ENCODE results near the gene CNTNAP5.

Gene CNTNAP5

DNA sequence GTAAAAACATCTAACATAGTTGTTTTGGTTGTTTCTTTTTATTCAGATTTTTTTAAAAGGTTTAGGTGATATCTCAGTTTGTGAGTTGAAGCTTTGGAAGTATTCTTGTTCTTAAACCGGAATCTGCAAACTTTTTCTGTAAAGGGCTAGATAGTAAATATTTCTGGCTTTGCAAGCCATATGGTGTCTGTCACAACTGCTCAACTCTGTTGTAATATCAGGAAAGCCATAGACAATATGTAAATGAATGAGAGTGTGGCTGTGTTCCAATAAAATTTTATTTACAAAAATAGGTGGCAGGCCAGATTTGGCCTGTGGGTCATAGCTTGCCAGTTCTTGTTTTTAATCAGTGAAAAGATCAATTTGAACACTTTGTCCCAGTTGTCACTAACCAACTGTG lies 134.1 kb downstream of the CNTNAP5 start:
- DNase-seq (ENCODE audit: low spot score), result no peak

DNA sequence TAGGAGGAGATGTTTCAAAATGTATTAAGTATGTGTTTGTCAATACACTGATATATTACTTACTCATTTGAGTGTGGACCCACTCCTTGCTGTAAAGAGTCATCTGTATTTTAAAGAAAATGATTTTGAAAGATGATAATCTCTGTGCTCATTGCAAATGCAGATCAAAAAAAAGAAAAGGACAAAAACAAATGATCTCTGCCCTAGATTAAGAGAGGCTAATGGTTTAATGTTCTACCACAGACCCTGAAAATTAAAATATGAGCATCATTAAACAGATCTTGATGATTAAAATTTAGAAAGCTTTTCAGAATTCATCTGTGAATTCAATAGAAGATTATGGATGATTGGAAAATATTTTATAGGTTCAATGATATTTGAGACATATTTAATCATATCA lies 136.5 kb downstream of the CNTNAP5 start:
- DNase-seq (ENCODE audit: low spot score), result no peak

DNA sequence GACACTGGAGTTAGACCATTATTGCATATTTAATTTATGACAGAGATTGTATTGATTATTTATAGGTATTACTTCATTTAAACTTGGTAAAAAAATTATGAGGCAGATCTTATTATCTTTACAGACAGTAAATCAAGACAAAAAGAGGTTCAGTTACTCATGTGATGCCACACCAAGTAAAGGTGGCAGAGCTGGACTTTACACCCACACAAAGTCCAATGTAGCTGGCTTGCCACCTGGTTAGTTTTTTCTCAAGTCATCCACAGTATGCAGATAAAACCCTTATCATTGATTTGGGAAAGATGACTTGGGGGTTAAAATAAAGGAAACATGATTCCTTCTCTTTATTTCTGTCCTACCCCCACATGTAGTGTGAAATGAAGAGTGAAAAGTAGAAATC lies 137.2 kb downstream of the CNTNAP5 start:
- DNase-seq (ENCODE audit: low spot score), result no peak

DNA sequence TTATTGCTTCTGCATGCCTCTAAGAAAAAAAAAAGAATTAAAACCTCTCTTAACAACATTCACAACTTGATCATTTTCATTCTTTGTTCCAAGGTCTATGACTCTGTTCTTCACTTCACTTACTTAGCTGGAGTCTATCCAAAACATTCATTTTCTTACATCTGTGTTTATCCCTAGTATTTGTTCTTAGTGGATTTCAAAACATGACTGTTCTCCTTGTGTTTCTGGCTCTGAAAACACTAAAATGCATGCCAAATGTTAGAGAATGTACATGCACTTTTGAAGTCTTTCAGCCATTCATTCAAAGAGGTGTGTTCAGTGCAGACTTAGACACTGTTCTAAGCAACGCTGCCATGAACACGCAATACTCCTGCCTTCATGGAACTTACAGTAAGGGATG lies 138.8 kb downstream of the CNTNAP5 start:
- DNase-seq (ENCODE audit: low spot score), result no peak

DNA sequence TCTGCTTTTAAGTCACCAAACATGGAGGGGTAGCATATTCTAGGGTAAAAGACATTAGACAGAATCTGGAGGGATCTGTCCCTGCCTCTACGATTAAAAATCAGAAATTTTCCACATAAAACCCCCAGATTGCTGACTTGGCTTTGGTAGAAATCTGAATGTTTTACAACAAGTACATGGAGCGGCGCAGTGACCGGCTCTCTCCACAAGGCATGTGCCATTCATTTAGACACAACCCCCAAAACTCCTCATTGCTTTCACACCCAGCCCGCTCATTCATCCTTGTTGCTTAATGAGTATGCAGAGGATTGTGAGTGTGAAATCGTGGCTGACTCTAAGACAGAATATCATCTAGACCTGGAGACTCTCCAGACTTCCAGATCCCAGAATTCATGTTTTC lies 140.6 kb downstream of the CNTNAP5 start:
- DNase-seq (ENCODE audit: low spot score), result no peak

DNA sequence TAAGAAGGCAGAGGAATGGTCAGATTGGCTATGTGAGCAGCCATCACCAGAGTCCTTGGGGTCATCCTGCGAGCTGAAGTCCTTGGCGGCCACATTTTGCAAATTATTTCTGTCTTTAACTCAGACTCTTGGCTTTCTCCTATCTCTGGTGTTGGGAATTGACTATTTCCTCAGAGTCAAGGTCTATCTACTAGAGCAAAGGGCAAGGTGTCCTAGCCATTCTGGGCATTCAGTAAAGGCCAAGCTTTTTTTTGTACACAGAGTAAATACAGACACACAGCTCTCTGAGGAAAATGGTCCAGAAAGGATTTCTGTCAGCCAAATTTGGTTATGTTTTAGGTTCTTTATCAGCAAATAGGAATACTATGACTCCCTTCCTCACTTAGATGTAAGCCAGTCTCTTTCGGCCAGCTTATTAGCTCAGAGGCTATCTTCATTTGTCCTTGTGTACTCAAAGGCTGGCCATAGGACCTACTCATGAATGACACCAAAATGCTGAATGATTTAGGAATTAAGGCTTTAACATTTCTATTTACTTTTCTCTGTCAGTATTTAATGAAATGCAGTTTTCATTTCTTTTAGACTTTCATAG lies 146.5 kb downstream of the CNTNAP5 start:
- DNase-seq (ENCODE audit: low spot score), result no peak

DNA sequence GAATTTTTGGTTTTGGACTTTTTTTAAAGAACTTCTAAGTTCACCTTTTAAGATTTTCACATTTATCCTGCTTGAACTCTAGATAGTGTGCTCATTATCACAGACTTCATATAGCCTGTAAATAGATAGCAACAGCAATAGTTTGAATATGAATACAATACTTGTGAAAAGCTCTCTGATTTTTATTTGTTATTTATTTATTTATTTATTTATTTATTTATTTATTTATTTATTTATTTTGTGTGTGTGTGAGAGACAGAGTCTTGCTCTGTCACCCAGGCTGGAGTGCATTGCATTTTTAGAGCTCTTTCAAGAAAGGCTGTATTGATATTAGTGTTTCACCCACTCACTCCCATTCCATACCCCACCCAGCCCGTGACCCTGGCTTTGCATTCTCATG lies 153.6 kb downstream of the CNTNAP5 start:
- DNase-seq (ENCODE audit: low spot score), result no peak

DNA sequence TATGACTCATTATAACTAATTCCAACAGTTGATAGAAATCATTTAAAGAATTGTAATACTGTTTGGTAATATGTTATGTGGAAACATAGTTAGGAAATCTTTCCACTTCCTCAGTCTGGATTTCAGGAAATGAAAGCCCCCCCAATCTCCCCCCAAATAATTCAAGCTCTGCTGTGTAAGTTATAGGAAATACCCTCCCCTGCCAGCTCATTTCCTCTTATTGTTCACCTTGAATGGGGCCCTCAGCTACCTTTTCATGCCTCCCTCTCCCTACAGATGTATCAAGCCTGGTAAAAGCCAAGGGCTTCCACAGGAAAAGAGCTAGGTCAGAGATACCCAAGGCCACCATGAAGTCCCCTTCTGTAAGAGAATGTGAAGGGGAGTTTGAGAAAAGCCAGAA lies 155.5 kb downstream of the CNTNAP5 start:
- DNase-seq (ENCODE audit: low spot score), result no peak

DNA sequence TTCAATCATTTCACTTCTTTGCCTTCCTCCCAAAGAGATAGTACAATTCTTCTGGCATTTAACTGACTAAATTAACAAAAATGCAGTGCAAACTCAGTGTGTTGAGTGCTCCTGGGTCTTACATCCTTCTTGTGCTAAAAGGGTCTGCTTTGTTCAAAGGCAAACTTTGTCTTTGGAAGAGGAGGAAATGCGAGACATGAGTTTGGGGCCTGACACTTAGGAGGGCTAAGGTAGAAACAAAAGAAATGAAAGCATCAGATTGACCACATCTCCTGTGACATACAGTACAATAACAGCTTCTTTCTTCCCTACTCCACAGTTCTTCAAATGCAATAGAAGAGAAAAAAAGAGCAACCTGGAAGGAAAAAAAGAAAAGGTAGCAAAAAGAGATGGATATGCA lies 161.7 kb downstream of the CNTNAP5 start:
- DNase-seq (ENCODE audit: low spot score), result no peak

DNA sequence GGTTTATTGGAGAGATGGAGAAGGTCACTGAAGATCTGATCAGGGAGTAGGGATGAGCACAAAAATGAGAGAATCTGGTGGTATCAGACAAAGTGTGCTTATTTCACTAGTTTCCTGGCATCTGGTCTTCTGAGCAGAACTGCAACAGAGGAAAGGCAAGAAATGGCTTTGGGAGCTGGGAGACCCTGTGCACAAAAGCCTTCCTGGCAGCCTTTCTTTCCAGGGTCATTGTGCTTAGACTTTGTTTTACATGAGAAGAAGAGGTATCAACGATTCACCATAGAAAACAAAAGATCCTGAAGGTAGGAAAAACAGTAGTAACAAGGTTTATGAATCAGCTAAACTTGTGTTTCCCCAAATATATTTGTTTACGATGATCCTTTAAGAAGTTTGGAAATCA lies 162.9 kb downstream of the CNTNAP5 start:
- DNase-seq (ENCODE audit: low spot score), result no peak

DNA sequence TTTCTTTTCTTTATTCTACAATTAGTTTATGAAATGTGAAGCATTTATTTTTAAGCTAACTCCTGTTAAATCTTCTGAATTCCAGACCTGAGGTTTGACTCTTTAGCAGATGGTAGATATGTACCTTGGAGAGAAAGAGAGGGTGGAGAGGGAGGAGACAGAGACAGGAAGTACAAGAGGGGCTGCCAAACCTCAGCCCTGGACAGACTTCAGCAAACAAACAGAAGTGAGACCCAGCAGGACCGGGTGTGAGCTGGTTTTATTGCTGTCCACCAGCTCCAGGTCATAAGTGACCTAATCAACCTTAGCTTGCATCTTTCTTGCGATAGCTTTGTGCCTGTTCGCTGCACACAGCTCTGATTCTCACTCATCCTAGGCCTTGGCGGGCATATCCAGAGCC lies 168.6 kb downstream of the CNTNAP5 start:
- DNase-seq (ENCODE audit: low spot score), result no peak

DNA sequence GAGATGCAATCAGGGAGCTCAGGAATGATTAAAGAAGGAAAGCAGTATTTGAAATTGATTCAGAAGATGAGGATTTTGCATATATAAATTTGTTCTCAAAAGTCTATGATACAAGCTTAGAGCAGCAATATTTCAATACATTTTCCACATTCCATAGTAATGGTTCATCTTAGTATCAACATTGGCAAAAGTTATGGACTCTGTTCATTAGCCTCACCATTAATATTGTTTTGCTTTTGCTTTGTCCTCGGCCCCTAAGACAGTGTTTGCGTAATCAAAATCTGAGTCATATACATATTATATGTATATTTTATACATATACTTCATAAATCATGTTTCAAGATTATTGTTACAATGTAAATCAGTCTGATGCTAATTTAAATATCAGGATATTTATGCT lies 176.6 kb downstream of the CNTNAP5 start:
- no peak for DNase-seq (ENCODE audit: low spot score)

DNA sequence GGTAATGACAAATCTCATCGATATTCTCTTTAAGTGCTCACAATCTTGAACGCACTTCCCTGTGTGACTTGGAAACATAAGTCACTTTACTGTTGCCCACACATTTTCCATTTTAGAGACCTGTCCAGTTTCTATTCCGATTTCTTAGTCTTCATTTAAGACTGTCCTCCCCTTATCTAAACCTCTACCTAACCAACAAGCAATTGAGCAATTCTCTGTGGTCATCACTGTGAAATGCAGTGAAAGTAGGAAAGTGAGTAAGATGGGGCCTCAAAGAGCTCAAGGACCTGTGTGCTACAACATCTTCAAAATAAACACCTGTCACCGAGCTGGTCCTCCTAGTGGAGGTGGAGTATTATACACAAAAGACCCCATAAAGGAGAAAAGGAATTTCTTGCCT lies 184.4 kb downstream of the CNTNAP5 start:
- DNase-seq (ENCODE audit: low spot score), result no peak

DNA sequence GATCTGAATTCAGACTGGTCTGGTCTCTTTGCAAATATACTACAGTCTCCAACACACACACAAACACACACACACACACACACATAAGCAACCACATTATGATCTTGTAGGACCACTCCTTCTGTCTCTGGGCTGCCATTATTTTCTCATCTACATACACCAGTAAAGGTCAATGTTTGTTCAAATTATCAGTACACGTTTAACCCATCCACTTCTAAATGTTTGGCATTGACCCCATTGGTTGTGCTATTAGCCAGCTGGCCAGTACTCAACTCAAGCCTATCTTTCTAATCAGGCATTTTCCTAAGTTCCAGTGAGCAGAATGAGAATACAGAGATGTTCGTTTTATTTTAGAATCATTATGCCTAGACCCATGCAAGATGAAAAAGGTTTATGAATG lies 186.4 kb downstream of the CNTNAP5 start:
- DNase-seq (ENCODE audit: low spot score), result no peak

DNA sequence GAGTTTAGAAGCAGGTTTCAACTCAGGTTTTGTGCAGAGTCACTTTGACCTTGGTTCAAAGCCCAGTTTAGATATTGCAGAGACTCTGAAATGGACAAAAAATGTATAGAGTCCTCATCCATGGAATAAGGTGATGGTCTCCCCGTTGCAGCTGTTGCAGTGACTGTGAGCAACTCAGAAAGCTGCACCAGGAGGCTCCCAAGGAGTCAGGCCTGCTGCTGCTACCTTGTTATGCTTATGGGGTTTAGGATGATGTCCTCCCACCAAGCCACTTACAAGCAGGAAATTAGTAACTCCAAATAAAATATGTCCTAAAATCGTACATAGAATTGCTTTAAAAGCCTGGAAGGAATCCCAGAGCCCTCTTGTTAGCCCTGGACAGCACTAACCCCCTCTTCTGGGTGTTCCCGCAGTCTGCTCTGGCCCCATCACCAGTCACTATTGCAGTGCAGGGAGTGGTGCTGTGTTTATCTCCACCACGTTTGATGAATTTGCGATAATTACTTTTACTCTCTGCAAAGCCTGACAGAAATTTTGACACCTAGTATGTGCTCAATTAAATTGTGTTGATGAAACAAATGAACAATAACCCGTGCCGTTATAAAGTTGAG lies 189.0 kb downstream of the CNTNAP5 start:
- DNase-seq (ENCODE audit: low spot score), result no peak

DNA sequence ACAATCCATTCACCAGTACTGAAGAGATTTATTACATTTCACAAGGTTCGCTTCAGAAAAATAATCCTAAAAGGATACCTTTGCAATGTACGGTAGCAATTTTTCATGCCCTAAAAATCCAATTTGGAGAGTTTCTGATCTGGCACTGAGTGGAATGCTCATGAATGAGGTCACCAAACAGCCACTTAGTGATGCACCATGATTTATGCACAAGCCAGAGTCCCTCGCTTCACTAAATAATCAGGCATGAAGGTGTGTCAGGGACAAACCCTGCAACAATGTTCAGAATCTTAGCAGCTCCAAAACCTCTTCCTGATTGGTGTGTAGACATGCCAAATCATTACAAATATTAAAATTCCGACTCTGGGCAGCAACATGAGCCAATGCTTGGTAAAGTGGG lies 221.1 kb downstream of the CNTNAP5 start:
- no peak for DNase-seq (ENCODE audit: low spot score)

DNA sequence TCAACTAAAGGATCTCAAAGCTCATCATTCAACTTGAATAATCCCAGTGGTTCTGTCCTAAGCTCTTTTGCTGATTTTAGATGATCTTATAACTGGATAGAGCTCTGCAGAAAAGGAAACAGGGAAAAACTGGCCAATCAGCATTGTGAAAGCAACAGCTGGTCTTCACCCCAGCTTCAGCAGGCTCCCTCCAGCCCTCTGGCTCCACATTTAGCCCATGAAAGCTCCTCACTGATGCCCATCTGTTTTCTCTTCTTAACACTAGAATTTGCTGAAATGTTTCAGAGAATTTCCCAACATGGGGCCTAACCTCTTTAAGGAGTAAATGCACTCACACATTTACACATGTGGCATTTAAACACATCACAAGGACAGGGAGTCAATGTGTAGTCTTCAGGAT lies 223.3 kb downstream of the CNTNAP5 start:
- DNase-seq (ENCODE audit: low spot score), result no peak

DNA sequence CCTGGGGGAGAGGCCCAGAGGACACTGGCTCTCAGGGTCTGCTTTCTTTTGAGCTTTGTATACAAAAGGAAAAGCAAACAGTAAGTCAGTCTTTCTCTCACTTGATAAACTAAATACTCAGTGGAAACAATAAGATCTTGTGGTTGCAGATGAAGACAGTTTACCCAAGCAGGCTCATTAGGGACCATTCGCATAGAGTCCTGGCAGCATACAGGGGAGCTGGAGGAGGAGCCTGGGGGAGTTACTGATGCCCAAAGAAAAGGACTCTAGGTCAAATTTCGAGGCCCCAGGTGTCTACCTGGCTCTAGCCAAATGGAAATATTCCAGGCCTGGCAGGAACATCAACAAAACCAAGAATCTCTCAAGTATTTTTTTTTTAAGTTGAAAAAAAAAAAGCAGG lies 225.3 kb downstream of the CNTNAP5 start:
- no peak for DNase-seq (ENCODE audit: low spot score)

DNA sequence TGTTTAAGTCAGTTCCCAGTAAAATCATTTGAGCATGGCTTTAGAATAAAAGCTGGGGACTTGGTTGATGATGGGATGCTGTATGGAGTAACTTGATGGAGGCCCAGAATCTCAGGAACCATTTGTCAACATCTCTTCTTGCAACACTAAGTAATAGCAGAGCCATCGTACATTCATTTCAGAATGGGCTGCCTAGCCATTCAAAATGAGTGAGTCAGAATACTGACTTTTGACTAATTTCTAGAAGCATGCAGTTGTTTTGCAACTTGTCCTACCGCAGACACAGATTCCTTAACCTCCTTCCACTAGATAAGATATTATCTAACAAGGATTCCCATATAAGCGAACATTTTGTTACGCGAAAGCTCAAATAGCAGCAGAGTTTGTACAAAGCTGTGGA lies 229.5 kb downstream of the CNTNAP5 start:
- no peak for DNase-seq (ENCODE audit: low spot score)

DNA sequence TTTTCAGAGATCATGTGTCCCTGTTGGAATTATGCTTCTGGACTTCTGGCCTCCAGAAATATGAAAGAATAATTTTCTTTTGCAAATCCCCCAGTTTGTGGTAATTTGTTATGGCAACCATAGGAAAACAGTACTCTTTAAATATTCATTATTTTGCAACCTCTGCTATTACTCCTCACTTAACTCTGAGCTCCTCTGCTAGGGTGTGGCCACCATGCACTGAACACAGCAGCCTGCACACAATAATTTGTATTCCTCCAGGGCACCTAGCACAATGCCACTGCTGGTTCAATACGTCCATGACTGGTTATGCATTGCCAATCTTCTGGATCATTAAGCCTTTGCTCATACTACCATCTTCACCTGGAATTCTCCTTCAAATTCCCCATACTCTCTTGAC lies 232.0 kb downstream of the CNTNAP5 start:
- DNase-seq (ENCODE audit: low spot score), result no peak

DNA sequence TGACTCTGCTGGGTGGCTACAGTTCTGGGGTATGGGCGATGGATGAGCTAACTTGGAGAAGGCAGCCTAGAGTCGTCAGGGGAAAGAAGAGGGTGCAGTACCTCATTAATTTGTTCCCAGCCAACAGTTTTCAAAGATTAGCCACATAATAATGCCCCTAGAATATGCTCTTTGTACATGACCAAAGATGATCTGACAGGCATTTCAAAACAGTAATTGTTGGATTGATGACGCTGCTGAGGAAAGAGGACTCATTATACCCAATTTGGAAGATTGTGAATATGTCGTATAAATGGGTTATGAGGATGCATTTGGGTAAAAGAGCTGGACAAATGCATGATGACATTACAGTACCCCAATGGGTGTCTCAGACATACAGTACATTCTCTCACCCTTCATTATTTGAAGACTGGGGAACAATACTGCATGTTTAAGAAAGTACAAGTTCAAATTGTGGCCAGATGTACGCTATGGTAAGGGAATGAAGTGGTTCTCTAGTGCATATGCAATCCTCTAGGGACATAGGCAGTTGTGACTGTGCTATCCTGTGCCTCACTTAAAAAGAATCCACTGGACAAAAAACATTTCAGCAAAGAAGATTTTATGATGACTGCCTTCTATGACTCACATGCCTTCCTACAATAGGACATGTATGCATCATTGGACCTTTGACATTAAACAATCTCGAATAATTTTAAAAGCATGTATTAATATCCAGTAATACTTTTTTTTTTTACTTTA lies 233.2 kb downstream of the CNTNAP5 start:
- no peak for DNase-seq (ENCODE audit: low spot score)

DNA sequence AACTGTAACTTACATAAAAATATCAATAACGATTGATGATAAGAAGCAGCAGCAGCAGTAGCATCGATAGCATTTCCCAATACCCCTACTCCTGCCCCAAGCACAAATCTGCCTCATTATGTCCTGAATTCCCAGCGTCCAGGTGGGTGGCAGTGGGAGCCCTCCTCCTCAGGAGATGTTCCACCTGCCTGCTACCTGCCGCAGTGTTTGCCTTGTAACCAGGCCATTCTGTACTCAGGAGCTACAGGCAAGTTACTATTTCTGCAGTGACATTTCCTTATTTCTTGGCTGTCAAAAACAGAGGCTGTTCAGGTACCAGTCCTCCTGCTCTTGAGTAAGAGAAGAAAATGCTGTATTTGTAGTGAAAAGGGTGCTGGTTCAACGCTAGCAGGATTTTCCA lies 236.4 kb downstream of the CNTNAP5 start:
- no peak for DNase-seq (ENCODE audit: low spot score)

DNA sequence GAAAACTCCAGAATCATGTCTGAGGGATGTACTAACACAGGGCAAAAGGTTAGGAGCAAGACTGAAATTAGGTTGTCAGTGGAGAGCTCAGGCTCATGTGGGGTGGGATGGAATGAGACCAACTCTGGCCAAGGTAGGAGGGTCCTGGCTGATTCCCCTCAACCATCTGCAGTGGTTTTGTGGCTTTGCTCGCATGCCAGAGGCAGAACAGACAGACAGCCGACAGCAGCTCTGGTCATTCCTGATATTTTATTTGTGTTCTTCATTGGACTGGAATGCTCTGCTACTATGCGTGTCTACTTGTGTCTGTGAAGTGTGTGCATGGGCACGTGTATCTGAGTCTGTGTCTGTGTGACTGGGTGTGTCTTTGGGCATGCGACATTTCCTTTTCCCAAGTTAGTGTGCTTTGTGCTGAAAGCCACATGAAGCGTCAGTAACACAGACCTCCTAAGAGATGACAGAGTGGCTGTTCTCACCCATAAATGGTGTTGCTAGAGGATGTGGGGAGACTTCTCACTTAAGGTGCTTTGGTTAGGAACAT lies 239.5 kb downstream of the CNTNAP5 start:
- no peak for DNase-seq (ENCODE audit: low spot score)

DNA sequence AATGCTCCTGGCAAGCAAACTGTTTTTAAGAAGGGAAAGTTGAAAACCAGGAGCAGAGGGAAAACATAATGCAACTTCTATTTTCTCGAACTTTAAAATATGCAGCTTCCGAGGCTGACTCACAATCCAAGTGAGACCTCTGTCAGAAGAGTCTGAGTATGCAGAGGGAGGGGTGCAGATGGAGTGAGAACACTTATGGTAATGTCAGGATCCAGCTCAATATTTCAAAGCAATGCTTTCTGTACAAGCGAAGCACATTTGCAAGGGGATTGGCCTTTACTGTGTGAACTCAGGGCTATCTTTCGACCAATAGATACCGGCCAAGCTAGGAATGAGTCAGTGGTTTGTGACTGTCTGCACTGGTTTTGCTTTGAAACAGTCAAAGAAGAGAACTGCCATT lies 242.7 kb downstream of the CNTNAP5 start:
- no peak for DNase-seq (ENCODE audit: low spot score)
